ENCODE measurements around the gene TNFRSF11A. TPM values are rescaled to one million over a fixed set of nuclear protein-coding genes. Genes with fewer than 3 reads are reported as not detected.

TNFRSF11A gene
- total and polyA plus RNA-seq, 2 donors (not counting 1 experiment from before 2014, with no cell fraction given) = 0.01 to 1.7 TPM

DNA sequence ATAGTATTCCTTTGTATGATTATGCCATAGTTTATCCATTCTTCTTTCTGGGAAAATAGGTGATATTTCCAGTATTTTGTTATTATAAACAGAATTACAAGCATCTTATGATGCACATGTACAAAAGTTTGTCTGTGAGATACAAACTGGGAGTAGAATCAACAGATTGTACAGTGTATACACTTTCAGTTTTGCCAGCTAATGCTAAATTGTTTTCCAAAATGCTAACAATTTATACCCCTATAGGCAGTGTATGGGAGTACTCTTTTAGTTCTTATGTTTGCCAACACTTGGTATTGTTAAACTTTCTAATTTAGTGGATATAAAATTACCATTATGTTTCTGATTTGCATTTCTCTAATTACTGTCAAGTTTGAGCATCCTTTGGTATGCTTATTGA lies 31.0 kb upstream of the TNFRSF11A start:
- no peaks in the 10 kb centered on the region for H3K79me2 ChIP-seq (ENCODE audit: control insufficient read depth, insufficient read depth, low read length)
- no peak overlapping the region for H3K4me2 ChIP-seq (replicated peaks; ENCODE audit: low read depth, low read length, poor library complexity, severe bottlenecking)
- no peaks in the 10 kb centered on the region for H4K20me1 ChIP-seq (ENCODE audit: control insufficient read depth, insufficient read depth, low read length, poor library complexity, severe bottlenecking)
- DNase-seq (no peak), ATAC-seq (ENCODE audit: low read depth) (no peak)
- CTCF ChIA-PET = no interaction called here
- Mint-ChIP-seq H3K27ac (no peak overlapping the region), H3K4me3 (no peak overlapping the region), H3K27me3 (no peaks in the 10 kb centered on the region), H3K9me3 (ENCODE audit: insufficient read depth) (no peaks in the 10 kb centered on the region), H3K4me1 (peaks cover 20% of the 10 kb centered on the region)
- POLR2A ChIA-PET = no interaction called here
- H2AFZ ChIP-seq (ENCODE audit: insufficient read depth, low read depth, low read length, poor library complexity, severe bottlenecking) = no peak overlapping the region
- H3K4me1 ChIP-seq (ENCODE audit: control insufficient read depth in 2 of 2, insufficient read depth in 2 of 2, low read length in 2 of 2) = peaks cover 2 to 8% of the 10 kb centered on the region in 2 donors
- H3K36me3 ChIP-seq (replicated peaks in 1 of 2; ENCODE audit: control extremely low read depth in 1 of 2, control insufficient read depth in 1 of 2, extremely low read depth in 1 of 2, insufficient read depth in 2 of 2, low read length in 1 of 2) = peaks cover 18 to 22% of the 10 kb centered on the region in 2 experiments
- no peak overlapping the region for H3K4me3 ChIP-seq (ENCODE audit: control extremely low read depth in 1 of 5, extremely low read depth in 1 of 5, insufficient read depth in 1 of 5, low read depth in 2 of 5, low read length in 4 of 5)
- H3K27me3 ChIP-seq (replicated peaks in 1 of 4; ENCODE audit: control extremely low read depth in 1 of 4, control insufficient read depth in 3 of 4, insufficient read depth in 4 of 4, low read length in 3 of 4) = no peaks in the 10 kb centered on the region
- H3K9ac ChIP-seq (ENCODE audit: low read length) = no peak overlapping the region
- TF ChIP-seq EZH2 (IDR thresholded peaks at IDR 0.05; ENCODE audit: borderline replicate concordance, insufficient read depth, low read depth, low read length, poor library complexity, severe bottlenecking) = no peak
- TF ChIP-seq, protein P1, sequence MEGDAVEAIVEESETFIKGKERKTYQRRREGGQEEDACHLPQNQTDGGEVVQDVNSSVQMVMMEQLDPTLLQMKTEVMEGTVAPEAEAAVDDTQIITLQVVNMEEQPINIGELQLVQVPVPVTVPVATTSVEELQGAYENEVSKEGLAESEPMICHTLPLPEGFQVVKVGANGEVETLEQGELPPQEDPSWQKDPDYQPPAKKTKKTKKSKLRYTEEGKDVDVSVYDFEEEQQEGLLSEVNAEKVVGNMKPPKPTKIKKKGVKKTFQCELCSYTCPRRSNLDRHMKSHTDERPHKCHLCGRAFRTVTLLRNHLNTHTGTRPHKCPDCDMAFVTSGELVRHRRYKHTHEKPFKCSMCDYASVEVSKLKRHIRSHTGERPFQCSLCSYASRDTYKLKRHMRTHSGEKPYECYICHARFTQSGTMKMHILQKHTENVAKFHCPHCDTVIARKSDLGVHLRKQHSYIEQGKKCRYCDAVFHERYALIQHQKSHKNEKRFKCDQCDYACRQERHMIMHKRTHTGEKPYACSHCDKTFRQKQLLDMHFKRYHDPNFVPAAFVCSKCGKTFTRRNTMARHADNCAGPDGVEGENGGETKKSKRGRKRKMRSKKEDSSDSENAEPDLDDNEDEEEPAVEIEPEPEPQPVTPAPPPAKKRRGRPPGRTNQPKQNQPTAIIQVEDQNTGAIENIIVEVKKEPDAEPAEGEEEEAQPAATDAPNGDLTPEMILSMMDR (IDR thresholded peaks at IDR 0.05) = no peak
- peaks cover 0 to 1% (median 0%) of the 10 kb centered on the region in 3 donors for H3K9me3 ChIP-seq (ENCODE audit: control extremely low read depth in 1 of 3, control insufficient read depth in 2 of 3, insufficient read depth in 1 of 3, low read length in 2 of 3)
- intact Hi-C loops (cut with micrococcal nuclease) = no loop called here
- no peak overlapping the region for H3K27ac ChIP-seq (ENCODE audit: low read length in 2 of 2)

DNA sequence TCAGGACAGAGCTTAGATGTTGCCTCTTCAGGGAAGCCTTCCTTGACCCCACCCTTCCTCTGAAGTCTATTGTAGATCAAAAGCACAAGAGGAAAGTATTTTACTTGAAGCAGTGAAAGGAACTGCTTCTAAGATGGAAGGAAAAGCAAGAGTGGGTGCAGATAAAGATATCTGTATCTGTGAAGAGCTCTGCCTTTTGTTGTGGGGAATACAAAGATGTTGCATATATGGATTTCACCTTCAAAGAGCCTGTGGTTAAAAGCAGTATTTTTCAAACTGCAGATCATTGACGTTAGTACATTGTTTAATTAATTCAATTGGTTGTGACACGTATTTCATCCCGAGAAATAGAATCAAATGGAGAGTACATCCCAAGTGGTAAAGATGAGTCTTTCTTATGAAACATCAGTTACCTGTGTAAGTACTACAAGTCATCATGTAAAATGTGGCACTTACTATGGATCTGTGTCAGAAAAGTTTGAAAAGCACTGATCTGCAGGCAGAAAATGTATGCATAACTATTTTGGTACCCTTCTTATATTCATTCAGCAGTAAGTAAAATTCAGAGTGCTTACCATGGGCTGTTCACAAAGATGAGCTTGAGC lies 24.6 kb upstream of the TNFRSF11A start:
- H3K27ac Mint-ChIP-seq = no peak overlapping the region
- intact Hi-C loops (cut with micrococcal nuclease) = no loop called here
- no peaks in the 10 kb centered on the region for H3K27me3 Mint-ChIP-seq
- Histone ChIP-seq H3K36me3 (replicated peaks in 1 of 2; ENCODE audit: control extremely low read depth in 1 of 2, control insufficient read depth in 1 of 2, extremely low read depth in 1 of 2, insufficient read depth in 2 of 2, low read length in 1 of 2) (peaks cover 10 to 46% of the 10 kb centered on the region in 2 experiments), H3K9me3 (ENCODE audit: control extremely low read depth in 1 of 3, control insufficient read depth in 2 of 3, insufficient read depth in 1 of 3, low read length in 2 of 3) (no peaks in the 10 kb centered on the region), H3K79me2 (ENCODE audit: control insufficient read depth, insufficient read depth, low read length) (no peaks in the 10 kb centered on the region), H3K27ac (ENCODE audit: low read length in 2 of 2) (no peak overlapping the region), H3K4me3 (ENCODE audit: control extremely low read depth in 1 of 5, extremely low read depth in 1 of 5, insufficient read depth in 1 of 5, low read depth in 2 of 5, low read length in 4 of 5) (no peak overlapping the region), H3K9ac (ENCODE audit: low read length) (no peak overlapping the region), H3K4me2 (replicated peaks; ENCODE audit: low read depth, low read length, poor library complexity, severe bottlenecking) (no peak overlapping the region), H4K20me1 (ENCODE audit: control insufficient read depth, insufficient read depth, low read length, poor library complexity, severe bottlenecking) (no peaks in the 10 kb centered on the region), H3K4me1 (ENCODE audit: control insufficient read depth in 2 of 2, insufficient read depth in 2 of 2, low read length in 2 of 2) (peaks cover 0 to 5% of the 10 kb centered on the region in 2 donors), H3K27me3 (replicated peaks in 1 of 4; ENCODE audit: control extremely low read depth in 1 of 4, control insufficient read depth in 3 of 4, insufficient read depth in 4 of 4, low read length in 3 of 4) (no peaks in the 10 kb centered on the region), H2AFZ (ENCODE audit: insufficient read depth, low read depth, low read length, poor library complexity, severe bottlenecking) (no peak overlapping the region)
- TF ChIP-seq, protein P1 (IDR thresholded peaks at IDR 0.05) = no peak
- TF ChIP-seq EZH2 (IDR thresholded peaks at IDR 0.05; ENCODE audit: borderline replicate concordance, insufficient read depth, low read depth, low read length, poor library complexity, severe bottlenecking) = no peak
- DNase-seq = no peak
- ChIA-PET POLR2A (no interaction called here), CTCF (interaction anchor here (0.7 to 1.3 kb wide), 2 partner anchors 33 to 50 kb away, joined by 3 read pairs; no protein-coding TSS in a partner anchor)
- peaks cover 11% of the 10 kb centered on the region for H3K4me1 Mint-ChIP-seq
- no peak overlapping the region for H3K4me3 Mint-ChIP-seq
- H3K9me3 Mint-ChIP-seq (ENCODE audit: insufficient read depth) = no peaks in the 10 kb centered on the region
- 100% methylated on average over 1 of the region's 3 CpGs for WGBS (ENCODE audit: insufficient coverage)
- no peak for ATAC-seq (ENCODE audit: low read depth)

Data from B cell (primary cell).